Measurements from ENCODE around the gene FOCAD.

DNA sequence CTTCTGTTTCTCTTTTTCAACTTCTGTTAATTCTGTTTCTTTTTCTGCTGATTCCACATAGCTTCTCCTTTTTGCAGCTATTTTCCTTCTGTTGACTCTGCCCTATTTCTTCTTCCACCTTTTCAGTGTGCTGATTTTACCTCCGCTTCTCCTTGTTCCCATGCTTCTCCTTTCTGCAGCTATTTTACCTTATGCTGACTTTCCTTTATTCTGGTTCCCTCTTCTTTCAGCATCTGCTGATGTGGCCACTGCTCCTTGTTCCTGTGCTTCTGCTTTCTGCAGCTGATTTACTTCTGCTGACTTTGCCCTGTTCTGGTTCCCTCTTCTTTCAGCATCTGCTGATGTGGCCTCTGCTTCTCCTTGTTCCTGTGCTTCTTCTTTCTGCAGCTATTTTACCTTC lies 288.6 kb downstream of the FOCAD start:
- TF ChIP-seq POLR2A (IDR thresholded peaks at IDR 0.05) = no peak
- TF ChIP-seq, protein P1, sequence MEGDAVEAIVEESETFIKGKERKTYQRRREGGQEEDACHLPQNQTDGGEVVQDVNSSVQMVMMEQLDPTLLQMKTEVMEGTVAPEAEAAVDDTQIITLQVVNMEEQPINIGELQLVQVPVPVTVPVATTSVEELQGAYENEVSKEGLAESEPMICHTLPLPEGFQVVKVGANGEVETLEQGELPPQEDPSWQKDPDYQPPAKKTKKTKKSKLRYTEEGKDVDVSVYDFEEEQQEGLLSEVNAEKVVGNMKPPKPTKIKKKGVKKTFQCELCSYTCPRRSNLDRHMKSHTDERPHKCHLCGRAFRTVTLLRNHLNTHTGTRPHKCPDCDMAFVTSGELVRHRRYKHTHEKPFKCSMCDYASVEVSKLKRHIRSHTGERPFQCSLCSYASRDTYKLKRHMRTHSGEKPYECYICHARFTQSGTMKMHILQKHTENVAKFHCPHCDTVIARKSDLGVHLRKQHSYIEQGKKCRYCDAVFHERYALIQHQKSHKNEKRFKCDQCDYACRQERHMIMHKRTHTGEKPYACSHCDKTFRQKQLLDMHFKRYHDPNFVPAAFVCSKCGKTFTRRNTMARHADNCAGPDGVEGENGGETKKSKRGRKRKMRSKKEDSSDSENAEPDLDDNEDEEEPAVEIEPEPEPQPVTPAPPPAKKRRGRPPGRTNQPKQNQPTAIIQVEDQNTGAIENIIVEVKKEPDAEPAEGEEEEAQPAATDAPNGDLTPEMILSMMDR (IDR thresholded peaks at IDR 0.05) = no peak
